SJCRH30 (cell line): ENCODE measurements around the gene OLFM1. TPM values are rescaled to one million over a fixed set of nuclear protein-coding genes. Genes with fewer than 3 reads are reported as not detected.
"Not testable (repeated sequence)": the region's sequence is repeated elsewhere in the genome, so short reads cannot be mapped to it uniquely, and the experiment has no call there.

Experiments
- DNase-seq, 2 experiments: peaks; one replicate each; pipeline ENCODE4 v3.0.0-alpha.2; 2015 to 2020
- H3K27ac ChIP-seq: fragments of 250-450 bp; sonication (Bioruptor Pico); 2 replicates; pipeline ENCODE4 v1.5.1; 2020; ENCODE audit warnings: mild to moderate bottlenecking, moderate library complexity
- H3K27me3 ChIP-seq: fragments of 250-450 bp; sonication (Bioruptor Pico); 2 replicates; pipeline ENCODE4 v1.5.1; 2020; ENCODE audit warnings: mild to moderate bottlenecking, moderate library complexity
- H3K36me3 ChIP-seq: fragments of 250-450 bp; sonication (Bioruptor Pico); 2 replicates; pipeline ENCODE4 v1.5.1; 2020; ENCODE audit warnings: mild to moderate bottlenecking, moderate library complexity
- H3K4me1 ChIP-seq: fragments of 250-450 bp; sonication (Bioruptor Pico); 2 replicates; pipeline ENCODE4 v1.5.1; 2020; ENCODE audit warnings: mild to moderate bottlenecking, moderate library complexity
- H3K4me3 ChIP-seq: fragments of 250-450 bp; sonication (Bioruptor Pico); 2 replicates; pipeline ENCODE4 v1.5.1; 2020; ENCODE audit warnings: mild to moderate bottlenecking, moderate library complexity
- H3K9me3 ChIP-seq: fragments of 250-450 bp; sonication (Bioruptor Pico); replicated peaks from 2 replicates; pipeline ENCODE4 v1.5.1; 2020; ENCODE audit warnings: mild to moderate bottlenecking, moderate library complexity
- total RNA-seq: library from RNA; depleted of rRNA; stranded (reverse); fragments of >200 nt; shearing (Covaris generic); gene quantifications from 2 replicates; pipeline ENCODE4 v1.2.3, GENCODE V29; 2014

OLFM1 gene
- total RNA-seq, 1 experiment from 2014 or later: not detected

GRCh38 chr9:135110416-135110815, 22.9 kb downstream of the OLFM1 start:
- DNase-seq: no peak
- no peaks in the 10 kb centered on the region for H3K9me3 ChIP-seq
- H3K36me3 ChIP-seq: no peaks in the 10 kb centered on the region
- H3K4me1 ChIP-seq: no peaks in the 10 kb centered on the region
- peaks cover 52% of the 10 kb centered on the region for H3K27me3 ChIP-seq
- H3K27ac ChIP-seq: no peak overlapping the region
- H3K4me3 ChIP-seq: no peak overlapping the region

DNA sequence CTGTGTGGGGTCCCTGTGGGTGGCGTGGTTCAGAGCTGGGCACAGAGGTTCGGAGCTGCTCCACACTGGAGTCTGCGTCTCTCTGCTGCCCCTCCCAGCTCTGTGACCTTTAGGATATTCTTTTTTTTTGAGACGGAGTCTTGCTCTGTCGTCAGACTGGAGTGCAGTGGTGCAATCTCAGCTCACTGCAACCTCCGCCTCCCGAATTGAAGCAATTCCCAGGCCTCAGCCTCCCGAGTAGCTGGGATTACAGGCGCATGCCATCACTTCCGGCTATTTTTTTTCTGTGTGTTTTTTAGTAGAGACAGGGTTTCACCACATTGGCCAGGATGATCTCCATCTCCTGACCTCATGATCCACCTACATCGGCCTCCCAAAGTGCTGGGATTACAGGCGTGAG, 24.1 kb downstream of the OLFM1 start:
- not testable (repeated sequence) for H3K27ac ChIP-seq, H3K4me1 ChIP-seq, H3K4me3 ChIP-seq, DNase-seq, H3K36me3 ChIP-seq, H3K9me3 ChIP-seq
- H3K27me3 ChIP-seq: peaks cover 40% of the 10 kb centered on the region

DNA sequence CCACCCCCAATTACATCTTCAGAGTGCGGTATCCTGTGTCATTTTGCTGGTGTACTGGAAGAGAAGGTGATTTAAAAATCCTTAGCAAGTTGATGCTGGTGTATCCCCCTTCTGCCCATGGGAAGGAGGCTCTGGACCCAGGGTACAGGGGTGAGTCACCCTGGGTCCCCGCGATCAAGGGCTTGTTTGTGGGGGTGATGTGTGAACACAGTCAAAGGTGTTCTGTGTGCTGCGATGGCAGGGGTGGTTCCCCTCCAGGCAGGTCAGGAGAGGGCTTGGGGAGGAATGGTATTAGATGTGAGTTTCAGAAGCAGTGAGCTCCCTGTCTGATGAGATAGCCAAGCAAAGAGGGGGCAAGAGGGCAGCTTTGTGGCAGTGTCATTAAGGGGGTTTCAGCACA, 28.9 kb downstream of the OLFM1 start:
- Histone ChIP-seq H3K27ac (no peak overlapping the region), H3K4me1 (peaks cover 8% of the 10 kb centered on the region; the same call in 1 of the 2 replicates), H3K27me3 (peaks cover 12% of the 10 kb centered on the region; the same call in 1 of the 2 replicates), H3K9me3 (no peaks in the 10 kb centered on the region), H3K4me3 (no peak overlapping the region), H3K36me3 (no peaks in the 10 kb centered on the region)
- DNase-seq: no peak

DNA sequence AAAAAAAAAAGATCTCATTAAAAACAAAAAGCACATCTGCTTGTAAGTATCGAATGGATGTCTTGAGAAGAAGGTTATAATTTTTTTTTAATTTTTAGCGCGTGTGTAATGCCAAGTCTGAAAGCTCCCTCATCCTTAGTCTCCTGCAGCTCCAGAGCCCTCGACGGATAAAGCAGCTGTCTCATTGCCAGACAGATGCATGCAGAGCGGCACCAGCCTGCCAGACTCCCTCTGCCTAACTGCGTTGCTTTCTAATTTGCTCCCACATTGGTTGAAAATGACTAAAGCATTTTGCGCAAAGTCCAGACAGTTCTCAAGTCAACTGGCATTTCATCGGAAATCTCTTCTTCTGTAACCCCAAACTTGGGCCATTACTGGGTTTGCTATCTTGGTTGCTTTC, 29.4 kb downstream of the OLFM1 start:
- H3K9me3 ChIP-seq: no peaks in the 10 kb centered on the region

GRCh38 chr9:135117281-135117680, 29.8 kb downstream of the OLFM1 start:
- no peak overlapping the region for H3K4me3 ChIP-seq
- DNase-seq: peak; percentile 53 to 54
- peaks cover 6% of the 10 kb centered on the region; the same call in 1 of the 2 replicates for H3K27me3 ChIP-seq
- peaks cover 8% of the 10 kb centered on the region; the same call in 1 of the 2 replicates for H3K4me1 ChIP-seq
- peak overlapping the region; percentile 48 for H3K27ac ChIP-seq
- H3K9me3 ChIP-seq: no peaks in the 10 kb centered on the region
- no peaks in the 10 kb centered on the region for H3K36me3 ChIP-seq

More for the DNA sequence above, 29.4 kb downstream of the OLFM1 start:
- peak; percentile 29 to 35 for DNase-seq
- H3K36me3 ChIP-seq: no peaks in the 10 kb centered on the region
- H3K4me3 ChIP-seq: no peak overlapping the region
- H3K4me1 ChIP-seq: peaks cover 8% of the 10 kb centered on the region; the same call in 1 of the 2 replicates
- peaks cover 9% of the 10 kb centered on the region; the same call in 1 of the 2 replicates for H3K27me3 ChIP-seq
- peak overlapping the region; percentile 48 for H3K27ac ChIP-seq

DNA sequence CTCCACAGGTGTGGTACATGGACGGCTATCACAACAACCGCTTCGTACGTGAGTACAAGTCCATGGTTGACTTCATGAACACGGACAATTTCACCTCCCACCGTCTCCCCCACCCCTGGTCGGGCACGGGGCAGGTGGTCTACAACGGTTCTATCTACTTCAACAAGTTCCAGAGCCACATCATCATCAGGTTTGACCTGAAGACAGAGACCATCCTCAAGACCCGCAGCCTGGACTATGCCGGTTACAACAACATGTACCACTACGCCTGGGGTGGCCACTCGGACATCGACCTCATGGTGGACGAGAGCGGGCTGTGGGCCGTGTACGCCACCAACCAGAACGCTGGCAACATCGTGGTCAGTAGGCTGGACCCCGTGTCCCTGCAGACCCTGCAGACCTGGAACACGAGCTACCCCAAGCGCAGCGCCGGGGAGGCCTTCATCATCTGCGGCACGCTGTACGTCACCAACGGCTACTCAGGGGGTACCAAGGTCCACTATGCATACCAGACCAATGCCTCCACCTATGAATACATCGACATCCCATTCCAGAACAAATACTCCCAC, 32.1 kb downstream of the OLFM1 start:
- no peak for DNase-seq
- Histone ChIP-seq H3K9me3 (no peaks in the 10 kb centered on the region), H3K27me3 (peaks cover 13% of the 10 kb centered on the region), H3K4me1 (peaks cover 8% of the 10 kb centered on the region; the same call in 1 of the 2 replicates), H3K36me3 (no peaks in the 10 kb centered on the region), H3K4me3 (no peak overlapping the region), H3K27ac (no peak overlapping the region)

- Histone ChIP-seq H3K27ac (no peak overlapping the region), H3K27me3 (peaks cover 13% of the 10 kb centered on the region), H3K4me1 (peaks cover 8% of the 10 kb centered on the region; the same call in 1 of the 2 replicates), H3K36me3 (no peaks in the 10 kb centered on the region), H3K9me3 (no peaks in the 10 kb centered on the region), H3K4me3 (no peak overlapping the region)
- no peak for DNase-seq
Measured at GRCh38 chr9:135120249-135120648, 32.8 kb downstream of the OLFM1 start.

- DNase-seq: no peak
- H3K9me3 ChIP-seq: no peaks in the 10 kb centered on the region
- H3K36me3 ChIP-seq: no peaks in the 10 kb centered on the region
- no peak overlapping the region for H3K4me3 ChIP-seq
- peaks cover 4% of the 10 kb centered on the region; the same call in 1 of the 2 replicates for H3K4me1 ChIP-seq
- H3K27me3 ChIP-seq: peaks cover 11% of the 10 kb centered on the region
- H3K27ac ChIP-seq: no peak overlapping the region
Measured at GRCh38 chr9:135122316-135122715, 34.8 kb downstream of the OLFM1 start.

DNA sequence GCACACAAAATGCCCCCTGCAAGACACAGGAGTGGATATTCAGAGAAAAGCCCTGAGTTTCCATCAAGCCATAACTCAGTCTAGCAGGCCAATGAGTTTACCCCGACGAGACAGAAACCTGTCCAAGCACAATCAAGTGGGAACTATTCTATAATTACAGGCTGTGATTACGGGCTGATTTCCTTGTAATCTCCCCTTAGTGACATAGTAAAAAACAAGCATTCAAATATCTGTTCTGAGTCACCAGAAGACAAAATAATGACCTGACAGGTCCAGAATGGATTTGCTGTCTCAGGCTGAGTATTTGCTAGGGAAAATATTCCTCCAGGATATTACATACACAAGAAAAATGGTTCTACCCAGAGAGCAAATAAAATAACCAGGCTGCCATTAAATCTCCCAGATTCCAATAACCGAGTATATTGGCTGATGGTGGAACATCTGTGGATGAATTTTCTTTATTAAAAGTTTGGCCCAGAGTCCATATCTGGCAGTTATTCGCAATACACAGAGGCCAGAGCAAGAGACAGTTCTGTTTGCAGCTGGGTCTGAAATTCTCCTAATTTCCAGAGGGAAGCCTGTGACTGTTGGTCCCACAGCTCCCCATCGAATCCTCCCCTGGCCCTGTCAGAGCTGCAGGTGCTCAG, 35.8 kb downstream of the OLFM1 start:
- Histone ChIP-seq H3K9me3 (no peaks in the 10 kb centered on the region), H3K27me3 (peaks cover 7% of the 10 kb centered on the region), H3K4me3 (no peak overlapping the region), H3K4me1 (no peaks in the 10 kb centered on the region), H3K36me3 (no peaks in the 10 kb centered on the region), H3K27ac (no peak overlapping the region)
- no peak for DNase-seq

DNA sequence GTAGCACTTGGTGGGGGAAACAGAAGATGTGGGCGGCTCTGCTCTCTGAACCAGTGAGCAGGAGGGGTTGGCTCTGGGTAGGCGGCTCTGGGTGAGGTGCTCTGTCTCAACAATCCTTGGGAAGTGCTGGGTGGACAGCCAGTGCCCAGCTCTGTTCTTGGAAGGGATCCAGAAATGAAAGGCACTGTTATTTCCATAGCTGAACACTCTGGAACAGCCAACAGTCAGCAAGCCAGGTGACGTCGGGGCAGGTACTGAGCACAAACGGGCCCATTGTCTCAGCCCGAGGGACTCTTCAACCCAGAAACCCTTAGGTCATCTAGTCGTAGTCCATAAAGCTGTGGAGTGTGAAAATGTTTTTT, 36.3 kb downstream of the OLFM1 start:
- H3K4me3 ChIP-seq: no peak overlapping the region
- H3K9me3 ChIP-seq: no peaks in the 10 kb centered on the region
- H3K27me3 ChIP-seq: peaks cover 10% of the 10 kb centered on the region
- H3K36me3 ChIP-seq: no peaks in the 10 kb centered on the region
- H3K4me1 ChIP-seq: no peaks in the 10 kb centered on the region
- DNase-seq: no peak
- H3K27ac ChIP-seq: no peak overlapping the region

DNA sequence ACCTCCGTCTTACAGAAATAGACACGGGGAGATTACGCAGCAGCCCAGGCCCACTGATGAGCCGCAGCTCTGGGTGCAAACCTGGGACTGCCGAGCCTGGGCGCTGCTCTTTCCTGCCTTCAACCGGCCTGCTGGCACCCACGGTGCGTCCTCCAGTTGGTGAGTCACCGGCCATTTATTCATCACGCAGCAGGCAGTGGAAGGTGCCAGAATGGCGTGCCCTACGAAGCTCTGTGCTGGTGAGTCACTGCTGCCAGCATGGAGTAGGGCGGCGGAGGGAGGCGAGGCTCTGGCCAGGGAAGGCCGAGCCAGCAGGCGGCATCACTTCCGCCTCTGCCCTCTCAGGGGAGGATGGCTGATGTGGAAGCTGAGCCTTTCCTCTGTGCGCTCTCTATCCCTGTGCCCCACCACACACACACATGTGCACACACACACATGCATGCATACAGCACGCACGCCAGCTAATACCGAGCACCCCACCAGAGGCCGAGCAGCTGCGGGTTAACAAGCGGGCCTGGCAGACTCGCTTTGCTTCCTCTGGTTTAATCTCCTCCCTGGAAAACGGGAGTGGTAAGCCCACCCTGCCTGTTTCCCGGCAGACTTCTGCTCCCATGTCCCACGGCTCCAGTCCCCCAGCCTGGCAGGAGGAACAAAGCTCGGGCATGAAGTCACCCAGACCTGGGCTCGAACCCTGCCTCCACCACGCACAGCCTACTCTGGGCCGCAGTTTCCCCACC, 39.2 kb downstream of the OLFM1 start:
- DNase-seq: no peak
- Histone ChIP-seq H3K36me3 (no peaks in the 10 kb centered on the region), H3K4me1 (no peaks in the 10 kb centered on the region)

DNA sequence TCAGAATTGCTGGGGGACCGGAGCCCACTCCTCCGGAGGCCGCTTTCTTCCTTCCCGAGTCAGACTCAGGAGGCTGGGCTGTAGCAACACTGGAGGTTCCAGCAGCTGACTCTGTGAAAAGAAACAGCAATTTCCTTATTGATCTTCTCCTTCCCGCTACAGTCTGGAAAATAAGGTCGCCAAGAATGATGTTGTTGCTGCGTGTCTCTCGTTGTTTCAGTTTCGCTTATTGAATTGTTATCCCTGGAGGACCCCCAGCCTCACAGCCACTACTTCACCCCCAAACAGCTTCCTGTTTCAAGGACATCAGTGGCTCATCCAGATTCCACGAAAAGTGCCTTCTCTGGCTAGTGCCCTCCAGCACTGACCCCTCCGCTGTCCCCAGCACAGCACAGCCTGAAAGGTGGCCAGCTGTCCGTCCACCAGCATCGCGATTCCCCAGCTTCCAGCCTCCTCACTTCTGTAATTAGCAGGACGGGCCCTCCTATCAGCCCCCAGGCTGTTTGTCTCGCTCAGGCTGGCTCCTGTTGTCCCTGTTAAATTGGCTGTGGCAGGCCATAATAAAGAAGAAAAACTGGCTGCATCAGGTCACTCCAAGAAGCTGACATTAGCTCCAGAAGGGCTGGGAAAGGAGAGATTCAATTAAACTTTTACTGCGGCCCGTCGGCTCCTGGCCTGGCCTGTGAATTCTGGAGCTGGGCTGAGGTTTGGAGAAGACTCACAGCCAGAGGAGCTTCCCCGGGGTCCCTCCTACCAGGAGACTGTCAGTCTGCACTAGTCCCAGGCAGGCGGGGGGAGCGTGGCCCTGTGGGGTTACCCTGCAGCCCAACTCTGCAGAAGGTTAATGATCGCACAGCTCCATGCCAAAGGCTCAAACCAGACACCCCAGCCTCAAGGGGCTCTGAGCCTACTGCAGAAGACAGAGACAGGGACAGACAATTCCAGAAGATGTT, 40.5 kb downstream of the OLFM1 start:
- no peak for DNase-seq
- H3K4me3 ChIP-seq: no peak overlapping the region
- peaks cover 11% of the 10 kb centered on the region for H3K27me3 ChIP-seq
- no peaks in the 10 kb centered on the region for H3K36me3 ChIP-seq
- no peaks in the 10 kb centered on the region for H3K4me1 ChIP-seq
- no peaks in the 10 kb centered on the region for H3K9me3 ChIP-seq
- no peak overlapping the region for H3K27ac ChIP-seq

More for the DNA sequence above, 39.2 kb downstream of the OLFM1 start:
- Histone ChIP-seq H3K27me3 (peaks cover 11% of the 10 kb centered on the region; the same call in 1 of the 2 replicates), H3K9me3 (no peaks in the 10 kb centered on the region), H3K27ac (no peak overlapping the region), H3K4me3 (no peak overlapping the region)

DNA sequence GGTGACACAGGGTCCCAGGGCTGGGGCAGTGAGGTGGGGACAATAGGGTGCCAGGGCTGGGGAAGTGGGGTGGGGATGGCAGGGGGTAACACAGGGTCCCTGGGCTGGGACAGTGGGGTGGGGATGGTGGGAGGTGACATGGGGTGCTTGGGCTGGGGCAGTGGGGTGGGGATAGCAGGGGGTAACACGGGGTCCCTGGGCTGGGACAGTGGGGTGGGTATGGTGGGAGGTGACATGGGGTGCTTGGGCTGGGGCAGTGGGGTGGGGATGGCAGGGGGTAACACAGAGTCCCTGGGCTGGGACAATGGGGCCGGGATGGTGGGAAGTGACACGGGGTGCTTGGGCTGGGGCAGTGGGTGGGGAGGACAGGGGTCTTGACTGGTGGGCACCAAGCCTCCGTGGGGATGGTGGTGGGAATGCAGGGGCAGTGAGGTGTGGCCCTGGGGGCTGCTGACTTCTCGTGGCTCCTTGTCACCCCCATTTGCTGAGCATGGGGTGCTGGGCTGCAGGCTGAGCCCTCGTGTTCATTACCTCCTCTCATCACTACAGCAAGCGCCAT, 41.7 kb downstream of the OLFM1 start:
- H3K27me3 ChIP-seq: peaks cover 4% of the 10 kb centered on the region; the same call in 1 of the 2 replicates
- no peak overlapping the region for H3K4me3 ChIP-seq
- H3K9me3 ChIP-seq: no peaks in the 10 kb centered on the region
- H3K4me1 ChIP-seq: peaks cover 4% of the 10 kb centered on the region; the same call in 1 of the 2 replicates
- H3K36me3 ChIP-seq: no peaks in the 10 kb centered on the region
- H3K27ac ChIP-seq: no peak overlapping the region
- no peak for DNase-seq
